ENCODE results near the gene OLFML3. TPM values are rescaled to one million over a fixed set of nuclear protein-coding genes. Genes with fewer than 3 reads are reported as not detected.

Gene OLFML3
- total RNA-seq, 1 donor from 2014 or later: 26.4 TPM

DNA sequence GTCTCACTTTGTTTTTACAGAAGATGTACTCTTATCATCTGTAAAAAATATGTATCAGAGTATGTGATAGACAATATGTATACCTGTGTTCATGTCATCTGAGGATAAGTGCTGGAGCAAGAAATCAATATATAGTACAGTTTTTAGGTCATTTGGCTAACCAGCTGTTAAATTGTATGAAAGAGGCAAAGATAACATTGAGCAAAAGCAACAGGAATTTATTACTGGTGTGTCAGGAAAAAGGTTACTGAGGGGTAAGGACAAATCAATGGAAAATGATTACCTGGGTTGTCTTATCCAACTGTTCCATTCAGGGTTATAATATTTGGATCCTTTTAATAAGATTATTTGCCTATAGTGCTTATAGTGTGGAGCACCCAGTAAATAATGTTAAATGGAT is 45.3 kb upstream of the OLFML3 start:
- no peaks in the 10 kb centered on the region for H3K27me3 ChIP-seq
- H3K36me3 ChIP-seq: no peaks in the 10 kb centered on the region
- H3K9me3 ChIP-seq: no peaks in the 10 kb centered on the region
- no peak overlapping the region for H3K4me3 ChIP-seq
- TF ChIP-seq CTCF (IDR thresholded peaks at IDR 0.05): no peak
- H3K4me1 ChIP-seq: peaks cover 4 to 29% of the 10 kb centered on the region in 2 donors
- intact Hi-C loops (cut with DNase I): loop anchor here (5.0 kb wide), 1 partner anchor 97 kb away; no protein-coding TSS in a partner anchor
- no peak for DNase-seq (ENCODE audit: low spot score in 2 of 2)
- H3K27ac ChIP-seq: no peak overlapping the region

- H3K27me3 ChIP-seq: no peaks in the 10 kb centered on the region
- no peak overlapping the region for H3K27ac ChIP-seq
- DNase-seq (ENCODE audit: low spot score in 2 of 2): no peak
- no peaks in the 10 kb centered on the region for H3K36me3 ChIP-seq
- no peak for TF ChIP-seq CTCF (IDR thresholded peaks at IDR 0.05)
- intact Hi-C loops (cut with DNase I): loop anchor here (5.0 kb wide), 1 partner anchor 97 kb away; no protein-coding TSS in a partner anchor
- no peaks in the 10 kb centered on the region for H3K9me3 ChIP-seq
- peaks cover 4 to 29% of the 10 kb centered on the region in 2 donors for H3K4me1 ChIP-seq
- H3K4me3 ChIP-seq: no peak overlapping the region
Measured at GRCh38 chr1:113934511-113935055, 44.7 kb upstream of the OLFML3 start.

DNA sequence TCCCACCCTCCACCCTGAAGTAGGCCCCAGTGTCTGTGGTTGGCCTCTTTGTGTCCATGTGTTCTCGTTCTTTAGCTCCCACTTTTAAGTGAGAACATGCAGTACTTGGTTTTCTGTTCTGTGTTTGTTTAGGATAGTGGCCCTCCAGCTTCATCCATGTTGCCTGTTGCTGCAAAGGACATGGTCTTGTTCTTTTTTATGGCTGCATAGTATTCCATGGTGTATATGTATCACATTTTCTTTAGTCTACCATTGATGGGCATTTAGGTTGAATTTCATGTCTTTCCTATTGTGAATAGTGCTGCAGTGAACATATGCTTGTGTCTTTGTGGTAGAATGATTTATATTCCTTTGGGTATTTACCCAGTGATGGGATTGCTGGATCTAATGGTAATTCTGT is 44.1 kb upstream of the OLFML3 start:
- no peak overlapping the region for H3K27ac ChIP-seq
- H3K4me1 ChIP-seq: peaks cover 4 to 27% of the 10 kb centered on the region in 2 donors
- no peak for TF ChIP-seq CTCF (IDR thresholded peaks at IDR 0.05)
- DNase-seq (ENCODE audit: low spot score in 2 of 2): no peak
- no peaks in the 10 kb centered on the region for H3K9me3 ChIP-seq
- intact Hi-C loops (cut with DNase I): no loop called here
- H3K27me3 ChIP-seq: no peaks in the 10 kb centered on the region
- H3K36me3 ChIP-seq: no peaks in the 10 kb centered on the region
- no peak overlapping the region for H3K4me3 ChIP-seq

GRCh38 chr1:113935970-113936369 is 43.3 kb upstream of the OLFML3 start:
- no peak for DNase-seq (ENCODE audit: low spot score in 2 of 2)
- no peak overlapping the region for H3K4me3 ChIP-seq
- H3K27ac ChIP-seq: no peak overlapping the region
- no peaks in the 10 kb centered on the region for H3K9me3 ChIP-seq
- peaks cover 0 to 7% of the 10 kb centered on the region in 2 donors for H3K36me3 ChIP-seq
- intact Hi-C loops (cut with DNase I): no loop called here
- TF ChIP-seq CTCF (IDR thresholded peaks at IDR 0.05): no peak
- no peaks in the 10 kb centered on the region for H3K27me3 ChIP-seq
- peaks cover 4 to 19% of the 10 kb centered on the region in 2 donors for H3K4me1 ChIP-seq

GRCh38 chr1:113937146-113937545 is 42.1 kb upstream of the OLFML3 start:
- intact Hi-C loops (cut with DNase I): no loop called here
- no peak overlapping the region for H3K4me3 ChIP-seq
- DNase-seq (ENCODE audit: low spot score in 2 of 2): no peak
- no peak overlapping the region for H3K27ac ChIP-seq
- peaks cover 3 to 16% of the 10 kb centered on the region in 2 donors for H3K36me3 ChIP-seq
- no peaks in the 10 kb centered on the region for H3K27me3 ChIP-seq
- peaks cover 3 to 12% of the 10 kb centered on the region in 2 donors for H3K4me1 ChIP-seq
- H3K9me3 ChIP-seq: no peaks in the 10 kb centered on the region
- TF ChIP-seq CTCF (IDR thresholded peaks at IDR 0.05): no peak

DNA sequence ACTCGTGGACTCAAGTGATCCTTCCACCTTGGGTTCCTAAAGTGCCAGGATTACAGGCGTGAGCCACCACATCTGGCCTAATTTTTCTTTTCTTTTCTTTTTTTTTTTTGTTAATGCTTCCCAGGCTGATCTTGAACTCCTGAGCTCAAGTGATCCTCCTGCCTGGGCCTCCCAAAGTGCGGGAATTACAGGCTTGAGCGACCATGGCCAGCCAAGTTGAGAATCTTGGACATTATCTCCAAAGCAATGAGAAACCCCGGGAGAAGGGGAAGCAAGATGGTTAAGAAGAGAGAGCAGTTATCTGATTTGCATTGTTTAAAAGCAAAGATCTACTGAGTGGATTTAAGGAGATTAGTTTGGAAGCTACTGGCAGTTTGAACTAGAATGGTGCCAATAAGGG is 41.1 kb upstream of the OLFML3 start:
- no peak for DNase-seq (ENCODE audit: low spot score in 2 of 2)
- intact Hi-C loops (cut with DNase I): no loop called here
- no peak overlapping the region for H3K4me3 ChIP-seq
- peaks cover 3 to 17% of the 10 kb centered on the region in 2 donors for H3K36me3 ChIP-seq
- no peaks in the 10 kb centered on the region for H3K27me3 ChIP-seq
- no peak overlapping the region for H3K27ac ChIP-seq
- peaks cover 0 to 9% of the 10 kb centered on the region in 2 donors for H3K4me1 ChIP-seq
- no peaks in the 10 kb centered on the region for H3K9me3 ChIP-seq
- TF ChIP-seq CTCF (IDR thresholded peaks at IDR 0.05): no peak
